ENCODE results near the gene DEDD. TPM values are rescaled to one million over a fixed set of nuclear protein-coding genes. Genes with fewer than 3 reads are reported as not detected.

DEDD gene, protein sequence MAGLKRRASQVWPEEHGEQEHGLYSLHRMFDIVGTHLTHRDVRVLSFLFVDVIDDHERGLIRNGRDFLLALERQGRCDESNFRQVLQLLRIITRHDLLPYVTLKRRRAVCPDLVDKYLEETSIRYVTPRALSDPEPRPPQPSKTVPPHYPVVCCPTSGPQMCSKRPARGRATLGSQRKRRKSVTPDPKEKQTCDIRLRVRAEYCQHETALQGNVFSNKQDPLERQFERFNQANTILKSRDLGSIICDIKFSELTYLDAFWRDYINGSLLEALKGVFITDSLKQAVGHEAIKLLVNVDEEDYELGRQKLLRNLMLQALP
- total RNA-seq = 10 to 100 TPM; 33.9 to 44.9 TPM

DNA sequence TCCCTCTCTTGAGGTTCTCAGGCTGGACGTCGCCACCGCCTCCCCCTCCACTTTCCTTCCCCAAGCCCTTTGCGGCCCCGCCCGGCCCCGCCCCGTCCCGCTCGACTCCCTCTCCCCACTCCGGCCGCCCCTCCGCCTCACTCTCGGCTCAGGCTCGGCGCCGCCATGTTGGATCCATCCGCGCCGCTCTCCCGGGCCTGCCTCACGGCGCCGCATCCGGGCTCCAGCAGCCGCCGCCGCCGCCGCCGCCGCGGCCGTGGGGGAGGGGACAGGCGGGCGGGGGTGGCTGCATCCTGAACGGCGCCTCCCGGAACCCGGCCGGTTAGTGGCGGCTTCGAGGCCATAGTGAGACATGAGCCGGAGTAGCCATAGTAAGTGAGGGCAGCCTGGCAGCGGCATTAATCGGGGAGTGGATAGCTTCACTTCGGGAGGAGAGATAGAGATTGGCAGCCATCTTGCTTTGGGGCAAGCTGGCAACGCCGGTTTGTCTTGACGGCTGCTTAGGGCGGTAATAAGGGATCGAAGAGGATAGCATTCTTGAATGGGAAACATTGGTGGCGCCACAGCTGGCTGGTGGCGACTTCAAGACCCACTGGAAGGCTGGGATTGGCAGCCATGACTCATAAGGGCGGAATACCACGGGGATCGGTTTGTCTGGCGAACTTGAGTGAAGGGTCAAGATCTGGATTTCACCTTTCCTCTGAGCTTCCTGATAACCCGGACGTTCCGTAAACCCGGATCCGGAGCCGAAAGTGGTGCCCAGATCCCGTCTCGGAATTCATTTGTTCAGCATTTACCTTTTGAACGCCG, at the start of gene DEDD:
Gene DEDD, minus strand, starts transcription at position 258 of the 810 bp plus-strand sequence. CDS start 8,205 bp downstream, outside the sequence.
- Mint-ChIP-seq H3K27me3 (no peaks in the 10 kb centered on the region), H3K36me3 (ENCODE audit: low read depth) (peaks cover 40% of the 10 kb centered on the region), H3K27ac (peak within 1 kb of the TSS; percentile 62), H3K4me3 (no peak within 1 kb of the TSS), H3K9me3 (ENCODE audit: low read depth) (no peaks in the 10 kb centered on the region), H3K4me1 (peaks cover 44% of the 10 kb centered on the region)
- peak; percentile 97 for ATAC-seq
- peak; percentile 95 for DNase-seq
- ChIA-PET CTCF (interaction anchor here (1.1 to 2.7 kb wide), 9 partner anchors 10 to 93 kb away, joined by 3 to 14 read pairs (median 4); partner anchors contain the start of genes PPOX, TOMM40L and UFC1), POLR2A (interaction anchor here (0.6 to 2.9 kb wide), 11 partner anchors 12 to 112 kb away, joined by 3 to 15 read pairs (median 5); partner anchors contain the start of genes ARHGAP30, B4GALT3, F11R and NIT1)
- intact Hi-C loops (cut with DNase I, micrococcal nuclease) = loop anchor here (1.0 to 2.0 kb wide), 15 partner anchors 13 to 258 kb away; partner anchors contain the start of genes KLHDC9 (in 2 of the 2), UFC1 (in 2 of the 2), B4GALT3 (in 1 of the 2) and NDUFS2 (in 1 of the 2)

DNA sequence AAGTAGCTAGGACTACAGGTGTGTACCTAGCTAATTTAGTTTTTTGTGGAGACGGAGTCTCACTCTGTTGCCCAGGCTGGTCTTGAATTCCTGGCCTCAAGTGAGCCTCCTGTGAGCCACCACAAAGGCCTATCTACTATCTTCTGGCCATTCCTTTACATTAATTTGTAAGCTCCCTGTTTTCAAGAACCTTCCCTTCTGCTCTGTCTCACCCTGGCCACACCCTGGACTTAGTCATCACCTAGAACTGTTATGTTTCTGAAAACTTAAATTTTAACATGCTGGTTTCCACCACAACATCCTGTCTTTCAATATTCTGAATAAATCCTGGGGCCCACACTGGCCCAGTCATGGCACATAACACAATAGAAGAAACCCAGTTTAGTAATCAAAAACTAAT, 49.7 kb upstream of the DEDD start:
- intact Hi-C loops (cut with DNase I, micrococcal nuclease) = loop anchor here in 1 of 2 experiments (1.0 to 5.0 kb wide), 2 partner anchors 16 to 205 kb away; partner anchors contain the start of gene PPOX
- no peaks in the 10 kb centered on the region for H3K27me3 Mint-ChIP-seq
- ChIA-PET POLR2A (interaction anchor here (0.6 to 1.8 kb wide), 10 partner anchors 12 to 84 kb away, joined by 3 to 13 read pairs (median 4); partner anchors contain the start of genes APOA2, DEDD, NDUFS2 and PPOX), CTCF (interaction anchor here (0.6 to 4.4 kb wide), 18 partner anchors 10 to 665 kb away, joined by 3 to 33 read pairs (median 4); partner anchors contain the start of genes NDUFS2, PPOX and TOMM40L)
- no peaks in the 10 kb centered on the region for H3K36me3 Mint-ChIP-seq (ENCODE audit: low read depth)
- DNase-seq = peak; percentile 79
- ATAC-seq = peak; percentile 68
- peak overlapping the region; percentile 97 for H3K27ac Mint-ChIP-seq
- peaks cover 76% of the 10 kb centered on the region for H3K4me1 Mint-ChIP-seq
- H3K9me3 Mint-ChIP-seq (ENCODE audit: low read depth) = no peaks in the 10 kb centered on the region
- H3K4me3 Mint-ChIP-seq = peak overlapping the region; percentile 40

DNA sequence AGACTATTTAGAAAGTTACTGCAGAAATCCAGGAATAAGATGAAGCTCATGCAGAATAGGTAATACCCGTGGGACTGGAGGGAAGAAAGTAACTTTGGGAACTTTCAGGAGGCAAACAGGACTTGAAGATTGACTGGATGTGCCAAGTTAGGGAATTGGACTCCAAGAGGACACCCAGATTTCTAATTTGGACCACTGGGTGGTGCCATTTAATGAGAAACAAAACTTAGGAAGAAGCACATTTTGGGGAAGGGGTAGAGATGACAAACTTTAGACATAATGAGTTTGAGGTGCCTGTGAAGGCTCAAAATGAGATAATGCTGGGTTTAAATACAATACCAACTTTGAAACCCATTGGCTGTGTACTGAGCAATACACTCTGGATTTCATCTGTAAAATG, 48.2 kb upstream of the DEDD start:
- H3K27me3 Mint-ChIP-seq = no peaks in the 10 kb centered on the region
- CTCF ChIA-PET = interaction anchor here (0.7 to 4.4 kb wide), 9 partner anchors 11 to 202 kb away, joined by 3 to 33 read pairs (median 3); partner anchors contain the start of genes APOA2, PPOX and TOMM40L
- H3K27ac Mint-ChIP-seq = peak overlapping the region; percentile 82
- no peak overlapping the region for H3K4me3 Mint-ChIP-seq
- H3K36me3 Mint-ChIP-seq (ENCODE audit: low read depth) = peaks cover 8% of the 10 kb centered on the region
- intact Hi-C loops (cut with DNase I, micrococcal nuclease) = loop anchor here in 1 of 2 experiments (5.0 kb wide), 1 partner anchor 207 kb away; no protein-coding TSS in a partner anchor
- H3K9me3 Mint-ChIP-seq (ENCODE audit: low read depth) = no peaks in the 10 kb centered on the region
- POLR2A ChIA-PET = no interaction called here
- DNase-seq (no peak), ATAC-seq (no peak)
- H3K4me1 Mint-ChIP-seq = peaks cover 71% of the 10 kb centered on the region

DNA sequence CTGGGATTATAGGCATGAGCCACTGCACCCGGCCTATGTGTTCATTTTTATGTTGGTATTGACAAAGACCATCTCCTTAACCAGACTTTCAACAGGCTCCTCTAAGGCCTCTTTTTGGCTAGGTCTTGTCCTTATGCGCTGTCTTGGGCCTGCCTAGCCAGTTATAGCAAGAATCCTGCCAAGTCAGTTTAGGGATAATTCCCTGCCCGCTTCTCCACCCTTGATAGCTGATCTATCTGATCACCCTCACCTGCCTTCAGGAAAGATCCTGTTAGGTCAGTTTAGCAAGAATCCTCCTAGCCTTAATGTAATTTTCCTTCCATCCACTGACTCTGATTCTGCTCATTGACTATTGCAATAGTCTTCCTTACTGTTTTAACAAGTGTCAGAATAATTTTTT, 47.2 kb upstream of the DEDD start:
- H3K4me3 Mint-ChIP-seq = no peak overlapping the region
- H3K9me3 Mint-ChIP-seq (ENCODE audit: low read depth) = no peaks in the 10 kb centered on the region
- peaks cover 71% of the 10 kb centered on the region for H3K4me1 Mint-ChIP-seq
- DNase-seq = no peak
- ChIA-PET POLR2A (no interaction called here), CTCF (interaction anchor here (0.7 to 4.4 kb wide), 6 partner anchors 8 to 85 kb away, joined by 3 to 33 read pairs (median 3); partner anchors contain the start of genes APOA2 and NDUFS2)
- peaks cover 14% of the 10 kb centered on the region for H3K36me3 Mint-ChIP-seq (ENCODE audit: low read depth)
- intact Hi-C loops (cut with DNase I, micrococcal nuclease) = loop anchor here in 1 of 2 experiments (5.0 kb wide), 1 partner anchor 208 kb away; no protein-coding TSS in a partner anchor
- no peak for ATAC-seq
- H3K27me3 Mint-ChIP-seq = no peaks in the 10 kb centered on the region
- no peak overlapping the region for H3K27ac Mint-ChIP-seq

DNA sequence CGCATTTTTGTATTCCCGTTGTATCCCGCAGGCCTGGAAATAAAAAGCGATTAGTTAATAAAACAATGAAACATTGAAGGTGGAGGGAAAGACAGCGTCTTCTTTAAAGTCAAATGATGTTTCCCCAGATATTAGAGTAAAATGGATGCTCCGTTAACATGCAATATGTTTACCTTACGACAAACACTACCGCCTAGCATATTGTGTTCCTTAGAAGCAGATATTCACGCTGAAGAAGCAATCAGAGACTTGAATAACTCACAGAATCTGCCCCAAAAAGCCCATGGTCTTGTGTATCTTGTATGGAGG, 45.4 kb upstream of the DEDD start:
- CTCF ChIA-PET = interaction anchor here (4.1 kb wide), 1 partner anchor 11 kb away, joined by 29 read pairs; the partner anchor contains the start of gene PPOX
- peak overlapping the region; percentile 98 for H3K27ac Mint-ChIP-seq

DNA sequence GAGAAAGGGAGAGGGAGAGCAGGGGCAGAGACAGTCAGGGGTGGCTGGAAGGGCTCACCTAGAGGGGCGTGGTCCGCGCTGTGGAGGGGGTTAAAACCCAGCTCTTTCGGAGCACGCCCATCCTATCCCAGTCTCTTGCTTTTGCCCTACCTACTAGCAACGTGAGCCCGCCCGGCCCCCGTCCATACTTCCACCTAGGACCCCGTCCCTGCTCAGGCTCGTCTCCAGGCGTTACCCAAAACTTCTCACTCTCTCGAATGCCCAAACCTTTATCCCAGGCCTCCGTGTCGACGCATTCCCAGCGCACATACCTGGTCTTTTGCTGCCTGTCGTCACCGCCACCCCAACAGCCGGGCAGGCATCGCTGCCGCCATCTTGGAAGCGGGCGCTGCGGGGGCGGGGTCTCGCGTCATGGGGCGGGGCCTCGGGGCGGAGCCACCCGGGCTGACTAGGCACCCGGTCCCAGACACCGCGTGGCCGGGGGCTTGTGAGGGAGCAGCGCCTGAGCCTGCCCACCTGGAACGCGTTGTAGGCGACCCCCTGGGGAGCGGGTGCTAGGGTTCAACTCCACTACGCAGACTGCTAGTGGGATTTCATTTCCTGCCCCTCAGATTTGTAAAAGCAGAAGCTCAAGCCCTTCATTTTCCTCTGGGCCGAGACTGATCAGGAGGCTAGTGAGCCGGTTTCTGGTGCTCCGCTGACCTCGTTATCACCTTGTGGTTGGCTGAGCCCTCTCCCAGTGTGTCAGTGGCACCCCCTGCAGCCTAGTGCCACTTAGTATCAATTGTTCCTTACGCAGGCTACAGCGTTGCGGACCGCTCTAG, 44.9 kb upstream of the DEDD start, which contains the start of gene B4GALT3:
Gene B4GALT3, minus strand, starts transcription at position 396 of the 824 bp plus-strand sequence. CDS start 1,447 bp downstream, outside the sequence.
- H3K36me3 Mint-ChIP-seq (ENCODE audit: low read depth) = peaks cover 31% of the 10 kb centered on the region
- peaks cover 57% of the 10 kb centered on the region for H3K4me1 Mint-ChIP-seq
- CTCF ChIA-PET = interaction anchor here (0.6 to 4.1 kb wide), 4 partner anchors 10 to 52 kb away, joined by 3 to 29 read pairs (median 5); partner anchors contain the start of gene PPOX
- H3K27me3 Mint-ChIP-seq = no peaks in the 10 kb centered on the region
- peak within 1 kb of the TSS; percentile 98 for H3K27ac Mint-ChIP-seq
- H3K9me3 Mint-ChIP-seq (ENCODE audit: low read depth) = no peaks in the 10 kb centered on the region
- DNase-seq (peak; percentile 98), ATAC-seq (peak; percentile 86)
- intact Hi-C loops (cut with DNase I, micrococcal nuclease) = loop anchor here (1.0 to 2.0 kb wide), 7 partner anchors 11 to 137 kb away; partner anchors contain the start of genes PPOX (in 2 of the 2), USP21 (in 2 of the 2), DEDD (in 1 of the 2) and NDUFS2 (in 1 of the 2)
- POLR2A ChIA-PET = interaction anchor here (1.0 to 1.4 kb wide), 3 partner anchors 11 to 48 kb away, joined by 5 to 10 read pairs (median 9); partner anchors contain the start of genes DEDD, PPOX and TOMM40L
- H3K4me3 Mint-ChIP-seq = peak within 1 kb of the TSS; percentile 91

More for the DNA sequence above, 45.4 kb upstream of the DEDD start:
- Mint-ChIP-seq H3K36me3 (ENCODE audit: low read depth) (peaks cover 27% of the 10 kb centered on the region), H3K9me3 (ENCODE audit: low read depth) (no peaks in the 10 kb centered on the region), H3K27me3 (no peaks in the 10 kb centered on the region), H3K4me3 (peak overlapping the region; percentile 91), H3K4me1 (peaks cover 62% of the 10 kb centered on the region)
- POLR2A ChIA-PET = no interaction called here
- intact Hi-C loops (cut with DNase I, micrococcal nuclease) = loop anchor here (1.0 to 2.0 kb wide), 7 partner anchors 12 to 136 kb away; partner anchors contain the start of genes PPOX (in 2 of the 2), USP21 (in 2 of the 2), DEDD (in 1 of the 2) and NDUFS2 (in 1 of the 2)
- DNase-seq (no peak), ATAC-seq (no peak)

DNA sequence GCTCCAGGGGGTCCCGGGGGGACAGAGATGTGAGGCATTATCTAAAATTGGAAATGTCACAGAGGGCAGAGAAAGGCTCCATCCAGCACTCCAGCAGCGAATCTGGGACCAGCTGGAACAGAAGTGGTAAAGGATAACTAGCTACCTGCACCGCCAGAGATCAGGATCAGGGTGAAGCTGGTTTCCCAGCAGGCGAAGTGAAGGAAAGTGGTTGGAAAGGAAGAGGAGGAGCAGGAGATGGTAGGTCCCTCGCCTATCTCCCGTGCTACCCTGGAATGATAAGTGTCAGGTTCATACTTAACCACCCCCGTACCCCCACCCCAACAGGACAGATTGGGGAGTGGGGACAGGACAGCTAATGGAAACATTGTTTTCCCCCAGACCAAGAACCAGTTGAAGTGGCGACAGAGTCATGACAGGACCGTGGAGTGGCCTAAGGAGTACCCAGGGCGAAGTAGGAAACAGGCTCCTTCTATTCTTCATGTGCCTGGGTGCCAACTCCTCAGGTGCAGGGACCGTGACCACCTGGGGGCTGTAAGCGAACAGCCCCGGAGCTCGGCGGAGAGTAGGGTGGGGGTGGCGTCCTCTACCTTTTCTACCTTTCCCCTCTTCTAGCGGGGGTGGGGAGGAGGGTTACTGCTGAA, 44.1 kb upstream of the DEDD start:
- ATAC-seq = no peak
- Mint-ChIP-seq H3K4me1 (peaks cover 49% of the 10 kb centered on the region), H3K36me3 (ENCODE audit: low read depth) (peaks cover 33% of the 10 kb centered on the region), H3K27me3 (no peaks in the 10 kb centered on the region), H3K27ac (peak overlapping the region; percentile 98), H3K9me3 (ENCODE audit: low read depth) (no peaks in the 10 kb centered on the region), H3K4me3 (peak overlapping the region; percentile 91)
- ChIA-PET POLR2A (interaction anchor here (1.0 to 1.4 kb wide), 3 partner anchors 10 to 49 kb away, joined by 5 to 10 read pairs (median 9); partner anchors contain the start of genes DEDD, PPOX and TOMM40L), CTCF (interaction anchor here (0.6 to 4.1 kb wide), 5 partner anchors 10 to 53 kb away, joined by 3 to 29 read pairs (median 6); partner anchors contain the start of gene PPOX)
- DNase-seq = no peak
- intact Hi-C loops (cut with DNase I, micrococcal nuclease) = loop anchor here (1.0 to 2.0 kb wide), 7 partner anchors 10 to 138 kb away; partner anchors contain the start of genes PPOX (in 2 of the 2), USP21 (in 2 of the 2), DEDD (in 1 of the 2) and NDUFS2 (in 1 of the 2)

DNA sequence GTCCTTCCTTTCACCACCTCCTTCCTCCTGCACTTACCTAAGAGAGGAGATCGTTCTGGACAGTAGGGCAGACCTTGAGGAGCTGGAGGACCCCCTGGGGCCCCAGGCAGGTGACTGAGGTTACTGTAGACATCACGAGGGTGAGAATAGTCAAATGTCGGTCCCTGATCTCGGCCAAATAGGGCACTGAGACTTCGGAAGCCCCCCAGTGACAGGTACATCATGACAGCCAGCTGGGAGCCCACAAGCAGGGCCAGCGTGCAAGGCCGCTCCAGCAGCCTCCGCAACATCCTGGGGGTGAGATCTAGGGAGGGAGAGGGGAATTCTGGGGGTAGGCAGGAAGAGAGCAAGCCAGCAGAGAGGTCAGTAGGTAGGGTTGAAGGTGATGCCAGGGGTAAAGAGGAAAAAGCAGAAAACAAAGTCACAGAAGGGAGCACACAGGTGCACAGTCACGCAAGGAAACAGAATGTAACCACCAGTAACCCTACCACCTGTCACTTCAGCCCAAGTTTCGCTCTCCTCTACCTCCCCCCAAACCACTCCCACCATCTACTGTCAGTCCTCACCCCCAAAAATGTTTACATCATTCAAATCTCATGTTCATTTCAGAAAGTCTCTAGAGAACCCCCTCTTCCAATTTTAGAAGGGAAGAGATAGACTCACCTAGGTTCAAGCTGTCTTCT, 43.4 kb upstream of the DEDD start:
- Mint-ChIP-seq H3K9me3 (ENCODE audit: low read depth) (no peaks in the 10 kb centered on the region), H3K27me3 (no peaks in the 10 kb centered on the region), H3K36me3 (ENCODE audit: low read depth) (peaks cover 39% of the 10 kb centered on the region), H3K4me3 (peak overlapping the region; percentile 91), H3K27ac (peak overlapping the region; percentile 98), H3K4me1 (peaks cover 44% of the 10 kb centered on the region)
- intact Hi-C loops (cut with DNase I, micrococcal nuclease) = loop anchor here in 1 of 2 experiments (2.0 kb wide), 1 partner anchor 17 kb away; the partner anchor contains the start of gene USP21
- POLR2A ChIA-PET = interaction anchor here (1.4 kb wide), 1 partner anchor 9 kb away, joined by 10 read pairs; the partner anchor contains the start of gene PPOX
- DNase-seq = no peak
- ATAC-seq = no peak
- CTCF ChIA-PET = interaction anchor here (0.6 to 4.1 kb wide), 5 partner anchors 9 to 45 kb away, joined by 3 to 29 read pairs (median 4); partner anchors contain the start of gene PPOX

DNA sequence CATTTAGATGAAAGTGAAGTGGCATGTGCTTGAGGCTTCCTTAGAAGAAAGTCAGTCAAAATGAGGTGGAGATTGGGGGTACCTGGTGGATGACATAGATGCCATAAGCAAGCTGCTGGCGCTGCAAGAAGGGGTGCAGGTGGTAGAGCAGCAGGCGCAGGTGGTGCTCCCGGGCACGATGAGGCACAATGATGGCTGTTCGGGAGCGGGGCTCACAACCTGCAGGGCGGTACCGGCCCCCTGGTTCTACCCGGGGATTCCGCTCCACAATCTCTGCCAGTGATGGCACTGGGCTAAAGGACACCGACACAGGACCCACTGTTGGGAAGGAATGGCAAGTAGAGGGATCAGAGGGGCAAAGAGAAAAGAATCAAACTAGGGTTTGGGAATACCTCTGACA, 42.4 kb upstream of the DEDD start:
- ATAC-seq = no peak
- ChIA-PET CTCF (interaction anchor here (1.1 to 4.1 kb wide), 2 partner anchors 8 to 46 kb away, joined by 3 to 29 read pairs; partner anchors contain the start of gene PPOX), POLR2A (no interaction called here)
- Mint-ChIP-seq H3K27ac (peak overlapping the region; percentile 48), H3K9me3 (ENCODE audit: low read depth) (no peaks in the 10 kb centered on the region), H3K36me3 (ENCODE audit: low read depth) (peaks cover 41% of the 10 kb centered on the region), H3K27me3 (no peaks in the 10 kb centered on the region), H3K4me3 (no peak overlapping the region), H3K4me1 (peaks cover 37% of the 10 kb centered on the region)
- intact Hi-C loops (cut with DNase I, micrococcal nuclease) = no loop called here
- no peak for DNase-seq
